ENCODE results near the gene SLC38A10.

DNA sequence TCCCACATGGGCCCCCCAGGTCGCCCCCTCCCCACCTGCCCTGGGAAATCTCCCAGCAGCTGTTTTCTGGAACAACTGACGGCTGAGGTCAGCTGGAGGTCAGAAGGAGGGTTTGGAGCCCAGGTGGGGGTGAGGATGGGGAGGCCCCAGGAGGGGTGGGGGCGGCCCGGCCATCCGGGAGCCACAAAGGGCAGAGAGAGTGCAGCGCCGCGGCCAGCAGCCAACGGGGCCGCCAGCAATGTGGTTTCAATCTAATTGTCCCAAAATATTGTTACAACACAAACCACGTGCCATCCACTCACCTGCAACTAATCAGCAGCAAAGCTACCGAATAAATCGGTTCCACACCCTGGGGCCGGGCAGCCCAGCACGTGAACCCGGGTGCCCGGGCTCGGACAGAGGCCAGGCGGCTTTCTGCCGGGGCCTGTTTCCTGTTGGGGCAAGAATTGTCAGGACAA, 28.3 kb upstream of the SLC38A10 start:
- TF ChIP-seq, protein P1, sequence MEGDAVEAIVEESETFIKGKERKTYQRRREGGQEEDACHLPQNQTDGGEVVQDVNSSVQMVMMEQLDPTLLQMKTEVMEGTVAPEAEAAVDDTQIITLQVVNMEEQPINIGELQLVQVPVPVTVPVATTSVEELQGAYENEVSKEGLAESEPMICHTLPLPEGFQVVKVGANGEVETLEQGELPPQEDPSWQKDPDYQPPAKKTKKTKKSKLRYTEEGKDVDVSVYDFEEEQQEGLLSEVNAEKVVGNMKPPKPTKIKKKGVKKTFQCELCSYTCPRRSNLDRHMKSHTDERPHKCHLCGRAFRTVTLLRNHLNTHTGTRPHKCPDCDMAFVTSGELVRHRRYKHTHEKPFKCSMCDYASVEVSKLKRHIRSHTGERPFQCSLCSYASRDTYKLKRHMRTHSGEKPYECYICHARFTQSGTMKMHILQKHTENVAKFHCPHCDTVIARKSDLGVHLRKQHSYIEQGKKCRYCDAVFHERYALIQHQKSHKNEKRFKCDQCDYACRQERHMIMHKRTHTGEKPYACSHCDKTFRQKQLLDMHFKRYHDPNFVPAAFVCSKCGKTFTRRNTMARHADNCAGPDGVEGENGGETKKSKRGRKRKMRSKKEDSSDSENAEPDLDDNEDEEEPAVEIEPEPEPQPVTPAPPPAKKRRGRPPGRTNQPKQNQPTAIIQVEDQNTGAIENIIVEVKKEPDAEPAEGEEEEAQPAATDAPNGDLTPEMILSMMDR (IDR thresholded peaks at IDR 0.05): no peak
- TF ChIP-seq POLR2A (IDR thresholded peaks at IDR 0.05): no peak
